GM12801 (cell line): ENCODE results near the gene RALA.

Source experiments
- TF ChIP-seq, protein P1 (sequence below): IDR thresholded peaks from one replicate; pipeline ENCODE4 v1.5.1; 2011; ENCODE audit warnings: control low read depth; ENCODE audit not compliant: insufficient read length; ENCODE audit errors: extremely low read depth

The RALA gene

DNA sequence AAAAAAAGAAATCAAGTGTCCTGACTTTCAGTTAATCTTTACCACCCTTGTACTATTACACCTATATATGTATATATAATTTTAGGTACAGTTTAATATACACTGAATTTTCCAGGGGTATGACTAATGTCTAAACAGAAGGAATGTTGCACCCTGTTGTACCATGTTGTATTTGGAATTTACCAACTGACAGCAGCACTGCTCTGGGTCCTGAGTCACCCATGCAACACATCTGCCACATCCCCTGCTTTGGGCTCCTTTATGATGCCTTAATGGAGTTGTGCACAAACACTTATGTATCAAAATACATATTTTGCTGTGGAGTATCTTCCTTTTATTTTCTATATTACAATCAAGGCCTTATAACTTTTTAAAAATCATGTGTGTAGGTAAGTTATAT is 36.0 kb upstream of the RALA start:
- TF ChIP-seq, protein P1, sequence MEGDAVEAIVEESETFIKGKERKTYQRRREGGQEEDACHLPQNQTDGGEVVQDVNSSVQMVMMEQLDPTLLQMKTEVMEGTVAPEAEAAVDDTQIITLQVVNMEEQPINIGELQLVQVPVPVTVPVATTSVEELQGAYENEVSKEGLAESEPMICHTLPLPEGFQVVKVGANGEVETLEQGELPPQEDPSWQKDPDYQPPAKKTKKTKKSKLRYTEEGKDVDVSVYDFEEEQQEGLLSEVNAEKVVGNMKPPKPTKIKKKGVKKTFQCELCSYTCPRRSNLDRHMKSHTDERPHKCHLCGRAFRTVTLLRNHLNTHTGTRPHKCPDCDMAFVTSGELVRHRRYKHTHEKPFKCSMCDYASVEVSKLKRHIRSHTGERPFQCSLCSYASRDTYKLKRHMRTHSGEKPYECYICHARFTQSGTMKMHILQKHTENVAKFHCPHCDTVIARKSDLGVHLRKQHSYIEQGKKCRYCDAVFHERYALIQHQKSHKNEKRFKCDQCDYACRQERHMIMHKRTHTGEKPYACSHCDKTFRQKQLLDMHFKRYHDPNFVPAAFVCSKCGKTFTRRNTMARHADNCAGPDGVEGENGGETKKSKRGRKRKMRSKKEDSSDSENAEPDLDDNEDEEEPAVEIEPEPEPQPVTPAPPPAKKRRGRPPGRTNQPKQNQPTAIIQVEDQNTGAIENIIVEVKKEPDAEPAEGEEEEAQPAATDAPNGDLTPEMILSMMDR, result no peak

GRCh38 chr7:39588416-39588815 is 35.0 kb upstream of the RALA start:
- TF ChIP-seq, protein P1, result no peak

DNA sequence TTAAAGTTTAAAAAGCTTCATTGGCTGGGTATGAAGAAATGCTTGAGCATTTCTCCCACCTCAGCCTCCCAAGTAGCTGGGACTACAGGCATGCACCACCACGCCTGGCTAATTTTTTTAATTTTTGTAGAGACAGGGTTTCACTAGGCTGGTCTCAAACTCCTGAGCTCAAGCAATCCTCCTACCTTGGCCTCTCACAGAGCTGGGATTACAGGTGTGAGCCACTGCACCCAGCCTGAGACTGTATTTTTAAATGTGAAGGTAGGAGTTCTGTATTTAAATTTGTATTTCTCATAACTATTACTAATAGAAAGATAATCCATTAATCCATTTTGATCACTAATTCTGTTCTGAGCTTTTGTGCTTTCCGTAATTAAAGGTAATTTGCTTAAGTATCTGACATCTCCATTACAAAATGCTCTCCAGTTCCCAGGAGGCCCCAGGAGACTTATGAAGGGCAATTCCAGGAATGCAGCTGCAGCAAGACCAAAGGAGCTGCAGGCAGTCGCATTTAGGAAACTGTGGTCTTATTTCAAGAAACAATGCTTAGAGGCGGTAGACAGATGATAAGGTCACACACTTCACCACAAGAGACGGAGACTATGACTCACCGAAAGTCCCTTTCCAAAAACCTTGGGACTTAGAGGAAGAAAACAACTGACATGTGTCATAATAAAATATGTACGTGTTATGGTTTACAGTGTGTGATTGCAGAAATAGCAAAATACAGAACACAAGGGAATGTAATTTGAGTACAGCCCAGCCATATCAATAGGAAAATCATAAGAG is 33.9 kb upstream of the RALA start:
- TF ChIP-seq, protein P1, result no peak

GRCh38 chr7:39592586-39592985 is 30.8 kb upstream of the RALA start:
- TF ChIP-seq, protein P1, result no peak

- TF ChIP-seq, protein P1, result no peak
These were observed 28.3 kb upstream of the RALA start for GRCh38 chr7:39594988-39595620.

DNA sequence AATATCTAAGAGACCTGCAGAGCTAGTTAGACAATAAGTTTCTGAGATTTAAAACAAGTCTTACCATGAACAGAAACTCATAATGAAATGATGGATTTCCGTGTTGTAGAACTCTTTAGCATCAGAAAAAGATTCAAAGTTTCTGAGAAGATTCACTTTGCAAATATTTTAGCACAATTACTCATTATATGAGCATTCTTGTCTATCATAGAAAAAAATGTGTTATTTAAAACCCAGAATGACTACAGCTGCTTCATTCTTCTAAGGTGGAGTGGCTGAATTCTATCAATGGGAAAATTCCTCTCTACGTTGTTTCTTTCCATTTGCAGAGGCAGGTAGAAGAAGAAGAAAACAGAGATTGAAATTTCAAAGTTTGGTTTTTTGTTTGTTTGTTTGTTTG is 21.0 kb upstream of the RALA start:
- TF ChIP-seq, protein P1, result no peak

DNA sequence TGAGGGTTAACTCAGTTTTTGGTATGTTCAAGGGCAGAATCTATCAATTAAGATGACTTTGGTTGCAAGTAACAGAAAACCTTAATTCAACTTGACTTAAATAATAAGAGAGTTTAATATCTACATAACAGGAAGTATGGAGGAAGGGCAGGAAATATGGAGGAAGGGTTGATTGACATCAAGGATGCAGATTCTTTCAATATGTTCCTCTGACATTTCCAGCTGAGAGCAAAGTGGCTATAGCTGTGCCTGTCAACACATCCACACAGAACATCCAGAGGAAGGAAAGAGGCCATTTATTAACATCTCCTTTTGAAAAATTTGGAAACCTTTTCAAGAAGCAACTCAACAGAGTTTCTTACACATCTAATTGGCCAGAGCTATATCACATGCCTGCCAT is 19.4 kb upstream of the RALA start:
- TF ChIP-seq, protein P1, result no peak
